B cell (primary cell): ENCODE data around the gene OR4D2.

Experiments used
- EZH2 ChIP-seq: IDR thresholded peaks from 2 replicates; pipeline ENCODE4 v1.6.1; 2012; ENCODE audit warnings: borderline replicate concordance, low read depth, mild to moderate bottlenecking, moderate library complexity, low read length; ENCODE audit not compliant: insufficient read depth, poor library complexity, severe bottlenecking
- TF ChIP-seq, protein P1 (sequence below): fragments of 200-600 bp; IDR thresholded peaks from one replicate; pipeline ENCODE4 v1.8.0; 2022; ENCODE audit warnings: antibody characterized with exemption, mild to moderate bottlenecking

DNA sequence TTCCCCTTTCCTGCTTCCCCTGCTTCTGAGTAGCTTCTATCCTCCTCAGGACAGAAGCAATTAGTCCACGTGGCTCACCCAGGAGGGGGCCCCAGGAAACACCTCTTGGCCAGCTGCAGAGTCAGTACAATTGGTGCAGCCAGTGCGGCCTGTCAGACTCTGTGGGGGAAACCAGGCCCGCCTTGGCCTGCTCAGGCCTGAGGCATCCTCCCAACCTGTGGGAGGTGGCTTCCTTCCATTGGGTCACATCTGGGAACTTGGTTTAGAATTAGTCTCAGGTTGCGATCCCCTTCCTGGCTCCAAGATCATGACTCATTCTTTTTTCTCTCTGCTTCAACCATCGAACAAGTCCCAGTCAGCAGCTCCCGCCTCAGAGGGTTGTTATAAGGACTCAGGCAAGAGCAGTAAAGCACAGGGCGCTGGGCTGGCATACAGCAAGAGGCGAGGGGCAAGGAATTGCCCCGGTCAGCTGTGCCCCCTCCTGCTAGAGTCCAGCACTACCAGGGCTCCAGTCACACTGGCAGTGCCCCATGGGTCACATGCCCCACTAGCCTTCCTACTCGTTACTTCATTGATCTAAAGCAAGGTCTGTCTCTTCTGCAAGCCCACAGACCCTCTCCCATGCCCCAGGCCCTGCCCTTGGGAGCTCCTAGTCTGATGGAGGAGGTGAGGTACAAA lies 17.7 kb downstream of the OR4D2 start:
- TF ChIP-seq, protein P1, sequence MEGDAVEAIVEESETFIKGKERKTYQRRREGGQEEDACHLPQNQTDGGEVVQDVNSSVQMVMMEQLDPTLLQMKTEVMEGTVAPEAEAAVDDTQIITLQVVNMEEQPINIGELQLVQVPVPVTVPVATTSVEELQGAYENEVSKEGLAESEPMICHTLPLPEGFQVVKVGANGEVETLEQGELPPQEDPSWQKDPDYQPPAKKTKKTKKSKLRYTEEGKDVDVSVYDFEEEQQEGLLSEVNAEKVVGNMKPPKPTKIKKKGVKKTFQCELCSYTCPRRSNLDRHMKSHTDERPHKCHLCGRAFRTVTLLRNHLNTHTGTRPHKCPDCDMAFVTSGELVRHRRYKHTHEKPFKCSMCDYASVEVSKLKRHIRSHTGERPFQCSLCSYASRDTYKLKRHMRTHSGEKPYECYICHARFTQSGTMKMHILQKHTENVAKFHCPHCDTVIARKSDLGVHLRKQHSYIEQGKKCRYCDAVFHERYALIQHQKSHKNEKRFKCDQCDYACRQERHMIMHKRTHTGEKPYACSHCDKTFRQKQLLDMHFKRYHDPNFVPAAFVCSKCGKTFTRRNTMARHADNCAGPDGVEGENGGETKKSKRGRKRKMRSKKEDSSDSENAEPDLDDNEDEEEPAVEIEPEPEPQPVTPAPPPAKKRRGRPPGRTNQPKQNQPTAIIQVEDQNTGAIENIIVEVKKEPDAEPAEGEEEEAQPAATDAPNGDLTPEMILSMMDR, result no peak
- TF ChIP-seq EZH2, result no peak
